Inflammatory macrophage treated with lipopolysaccharide for 4 hours (primary cell): Measurements from ENCODE around the gene GRAMD4.

Experiments
- DNase-seq: peaks from one replicate; pipeline ENCODE4 v3.0.0-alpha.2; 2020

Gene GRAMD4

DNA sequence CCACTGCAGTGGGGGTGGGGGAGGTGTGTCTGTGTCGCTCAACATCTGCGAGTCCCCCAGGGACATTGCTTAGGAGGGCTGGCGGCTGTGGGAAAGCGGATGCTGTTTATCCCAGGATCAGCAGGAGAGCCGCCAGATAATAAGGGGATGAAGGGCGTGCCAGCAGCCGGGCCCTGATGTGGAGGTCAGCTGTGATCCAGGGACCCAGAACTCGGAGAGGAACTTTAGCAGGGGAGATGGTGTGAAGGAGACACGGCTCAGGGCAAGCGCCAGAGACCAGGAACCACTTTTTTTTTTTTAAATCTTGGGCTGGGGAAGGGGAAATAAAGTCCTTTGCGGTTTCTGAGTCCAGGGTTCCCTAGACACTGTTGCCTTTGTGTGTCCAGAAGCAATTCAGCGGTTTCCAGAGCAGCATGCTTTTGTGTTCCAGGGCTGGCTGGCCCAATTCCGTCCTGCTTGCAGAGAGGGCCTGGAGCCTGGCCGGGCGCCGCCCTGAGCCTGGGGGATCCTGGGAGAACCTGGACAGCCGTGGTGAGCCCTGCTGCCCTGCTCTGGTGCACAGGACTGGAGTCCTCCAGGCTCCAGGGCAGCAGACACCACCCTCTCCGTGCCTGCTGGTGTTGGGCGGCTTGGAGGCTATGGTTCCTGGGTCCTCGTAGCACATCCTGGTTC, at the start of gene GRAMD4:
GRAMD4 (plus strand) TSS at position 557 of the 672 bp plus-strand sequence. CDS start 6,414 bp downstream, outside the sequence.
- no peak for DNase-seq

- no peak for DNase-seq
Measured at GRCh38 chr22:46571642-46572250, 48.4 kb upstream of the GRAMD4 start.

- no peak for DNase-seq
Measured at GRCh38 chr22:46572911-46573780, 47.0 kb upstream of the GRAMD4 start.

DNA sequence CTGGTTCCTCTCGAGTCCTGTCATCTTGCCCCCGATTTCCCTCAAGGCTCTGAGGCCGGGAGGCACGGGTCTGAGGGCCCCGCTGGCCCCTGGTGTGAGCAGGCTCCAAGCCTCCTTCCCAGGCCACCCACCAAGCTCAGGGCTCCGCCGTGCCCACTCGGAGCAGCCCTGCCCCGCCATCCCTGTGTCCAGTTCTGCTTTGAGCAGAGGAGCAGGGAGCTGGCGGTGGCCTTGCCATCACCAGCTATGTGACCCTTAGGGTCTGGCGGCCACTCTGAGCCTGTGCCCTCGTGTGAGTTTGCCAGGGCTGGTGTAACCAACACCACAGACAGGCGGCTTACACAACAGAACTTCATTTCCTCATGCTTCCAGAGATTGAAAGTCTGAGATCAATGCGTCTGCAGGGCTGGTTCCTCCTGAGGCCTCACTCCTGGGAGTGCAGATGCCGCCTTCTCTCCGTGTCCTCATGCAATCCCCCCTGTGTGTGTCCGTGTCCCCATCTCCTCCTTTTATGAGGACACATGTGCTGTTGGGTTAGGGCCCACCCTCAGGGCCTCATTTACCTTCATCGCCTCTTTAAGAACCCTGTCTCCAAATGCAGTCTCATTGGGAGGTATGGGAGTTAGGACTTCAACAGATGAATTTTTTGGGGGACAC, 46.3 kb upstream of the GRAMD4 start:
- DNase-seq = peak; percentile 82

DNA sequence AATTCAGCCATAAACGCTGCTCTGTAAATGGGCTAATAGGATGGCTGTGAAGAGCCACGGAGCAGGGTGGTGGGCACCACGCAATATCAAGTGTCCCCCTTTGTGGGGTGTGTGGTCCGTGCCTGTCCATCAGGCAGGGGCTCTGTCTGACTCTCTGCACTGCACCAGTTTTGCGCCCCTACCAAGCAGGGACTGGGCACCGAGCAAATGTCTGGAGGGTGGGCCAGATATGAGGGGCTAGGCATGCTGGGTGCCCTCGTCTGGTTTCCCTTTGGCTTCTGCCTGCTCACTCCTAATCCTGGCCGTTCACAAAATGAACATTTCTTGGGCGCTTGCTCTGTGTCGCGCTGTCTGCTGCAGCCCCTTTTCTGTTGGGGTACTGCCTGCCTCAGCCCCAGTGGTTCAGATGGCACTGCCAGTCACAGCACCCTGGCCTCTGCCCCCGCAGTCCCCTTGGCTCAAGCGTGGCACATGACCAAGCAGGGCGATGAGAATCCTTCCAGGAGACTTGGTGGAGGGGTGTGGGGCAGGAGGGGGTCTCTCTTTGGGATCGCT, 45.7 kb upstream of the GRAMD4 start:
- DNase-seq = no peak

DNA sequence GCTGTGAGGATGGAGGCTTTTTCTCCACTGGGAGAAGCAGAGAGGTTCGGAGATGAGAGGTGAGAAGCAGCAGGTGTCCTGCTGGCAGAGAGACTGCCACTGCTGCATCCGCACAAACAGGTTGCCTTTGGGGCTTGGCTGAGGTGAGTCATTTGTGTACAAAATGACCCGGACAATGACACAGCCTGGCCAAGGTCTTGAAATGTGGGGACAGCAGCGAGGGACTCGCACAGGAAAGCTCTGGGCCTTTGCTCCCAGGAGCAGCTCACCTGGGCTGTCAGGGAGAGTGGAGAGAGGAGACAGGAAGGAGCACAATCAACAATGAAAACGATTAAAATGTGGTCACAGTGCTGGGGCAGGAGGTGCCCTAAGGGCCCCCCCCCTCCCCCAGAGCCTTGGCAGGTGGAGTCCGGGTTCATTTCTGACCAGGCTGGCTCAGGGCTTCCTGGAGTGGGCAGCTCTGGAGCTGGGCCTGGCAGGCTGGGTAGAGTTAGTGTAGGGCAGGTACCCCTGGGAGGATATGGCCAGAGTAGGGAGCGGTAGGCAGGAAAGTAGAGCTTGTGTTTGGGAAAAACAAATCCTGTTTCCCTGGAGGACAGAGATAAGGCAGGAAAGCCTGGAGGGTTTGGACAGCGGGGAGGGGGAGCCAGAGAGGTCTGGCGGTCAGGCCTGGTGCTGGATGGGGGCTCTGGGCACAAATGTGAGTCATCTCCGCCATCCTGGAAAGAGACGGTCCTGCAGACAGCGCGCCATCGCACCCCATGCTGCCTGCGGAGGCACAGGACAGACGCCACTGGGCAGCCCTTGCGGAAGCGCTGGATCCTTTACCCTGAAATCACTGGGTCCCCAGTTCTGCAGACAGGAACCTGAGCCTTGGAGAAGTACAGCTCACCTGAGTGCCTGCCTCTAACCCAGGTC, 44.9 kb upstream of the GRAMD4 start:
- no peak for DNase-seq

DNA sequence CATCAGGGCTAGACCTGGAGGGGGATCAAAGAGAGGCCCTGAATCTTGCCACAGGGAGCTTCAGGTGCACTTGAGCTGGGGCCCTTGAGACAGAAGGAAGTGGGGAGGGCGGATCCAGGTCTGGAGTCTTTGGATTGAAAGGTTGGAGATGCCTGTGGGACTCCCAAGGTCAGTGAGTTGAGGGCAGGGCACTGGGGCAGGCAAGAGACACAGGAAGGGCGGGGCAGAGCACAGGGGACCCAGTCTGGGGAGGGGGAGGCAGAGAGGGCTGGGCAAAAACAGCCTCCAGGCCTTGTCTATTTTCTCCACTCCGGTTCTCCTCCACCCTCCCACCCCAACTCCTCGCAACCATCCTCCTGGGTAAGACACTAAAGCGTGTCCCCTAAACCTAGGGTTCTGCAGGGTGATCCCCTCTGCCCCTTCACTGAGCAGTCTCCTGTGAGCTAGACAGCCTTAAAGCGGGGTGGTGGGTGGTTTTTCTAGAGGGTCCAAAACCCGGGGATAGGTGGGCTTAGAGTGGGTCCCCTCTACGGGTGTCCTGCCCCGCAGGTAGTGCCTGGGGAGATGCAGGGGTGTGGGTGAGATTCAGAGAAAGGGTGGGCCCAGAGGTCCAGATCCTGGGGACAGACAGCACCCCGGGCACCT, 44.2 kb upstream of the GRAMD4 start:
- no peak for DNase-seq

DNA sequence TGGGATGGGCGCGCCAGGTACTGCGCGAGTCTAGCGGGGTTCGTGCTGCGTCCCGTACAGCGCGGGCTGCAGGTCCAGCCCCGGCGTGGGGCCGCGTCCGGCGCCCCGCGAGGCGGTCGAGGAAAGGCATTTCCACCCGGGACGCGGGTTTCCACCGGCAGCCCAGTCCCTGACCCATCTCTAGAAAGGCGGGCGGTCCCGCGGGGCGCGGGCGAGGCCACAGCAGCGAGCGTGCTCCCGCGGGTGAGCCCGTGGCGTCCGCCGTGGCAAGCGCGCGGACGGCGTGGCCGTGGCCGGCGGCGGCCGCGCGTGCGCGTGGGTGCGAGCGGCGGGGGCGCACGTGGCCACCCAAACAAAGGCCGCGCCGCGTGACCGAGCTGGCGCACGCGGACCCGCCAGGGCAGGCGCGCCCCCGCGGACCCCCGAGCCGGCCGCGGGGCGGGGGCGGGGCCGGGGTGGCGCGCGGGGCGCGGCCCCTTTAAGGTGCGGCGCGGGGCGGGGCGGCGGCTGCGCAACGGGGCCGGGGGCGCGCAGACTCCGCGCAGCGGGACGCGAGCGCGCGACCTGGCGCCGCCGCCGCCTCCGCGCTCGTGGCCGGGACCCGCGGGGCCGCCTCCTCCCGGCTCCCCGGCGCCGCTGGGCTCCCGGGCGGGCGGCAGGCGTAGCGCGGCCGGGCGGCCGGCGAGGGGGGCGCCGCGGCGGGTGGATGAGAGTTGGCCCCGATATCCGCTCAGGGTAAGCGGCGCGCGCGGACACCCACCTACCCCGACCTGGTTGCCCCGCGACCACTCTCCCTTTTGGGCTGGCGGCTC, 43.4 kb upstream of the GRAMD4 start:
- DNase-seq = peak; percentile 49

- DNase-seq = no peak
Measured at GRCh38 chr22:46577368-46578249, 42.6 kb upstream of the GRAMD4 start.

DNA sequence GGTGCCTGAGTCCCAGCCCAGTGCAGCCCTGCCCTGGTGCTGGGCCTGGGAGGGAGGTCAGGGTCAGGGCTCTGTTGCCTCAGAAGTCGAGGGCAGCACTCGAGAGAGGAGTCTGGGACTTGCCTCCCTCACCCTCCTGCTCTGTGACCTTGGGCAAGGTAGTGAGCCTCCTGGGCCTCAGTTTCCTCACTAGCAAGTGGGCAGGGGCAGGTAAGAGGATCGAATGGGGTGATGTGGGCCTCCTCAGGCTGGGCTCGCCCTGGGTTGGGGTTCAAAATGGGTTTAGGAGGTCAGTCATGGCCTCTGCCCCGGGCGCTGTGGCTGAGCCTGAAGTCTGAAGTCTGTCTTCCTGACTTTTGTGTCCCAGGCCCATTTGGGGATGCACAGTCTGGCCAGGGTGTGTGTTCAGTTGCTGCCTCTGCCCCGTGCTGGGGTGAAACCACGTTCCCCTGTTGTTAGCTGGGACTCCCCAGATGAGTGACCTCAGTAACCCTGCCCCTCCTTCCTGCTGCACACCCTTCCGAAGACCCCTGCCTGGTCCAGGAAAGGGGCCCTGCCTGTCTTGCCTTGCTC, 41.8 kb upstream of the GRAMD4 start:
- no peak for DNase-seq

DNA sequence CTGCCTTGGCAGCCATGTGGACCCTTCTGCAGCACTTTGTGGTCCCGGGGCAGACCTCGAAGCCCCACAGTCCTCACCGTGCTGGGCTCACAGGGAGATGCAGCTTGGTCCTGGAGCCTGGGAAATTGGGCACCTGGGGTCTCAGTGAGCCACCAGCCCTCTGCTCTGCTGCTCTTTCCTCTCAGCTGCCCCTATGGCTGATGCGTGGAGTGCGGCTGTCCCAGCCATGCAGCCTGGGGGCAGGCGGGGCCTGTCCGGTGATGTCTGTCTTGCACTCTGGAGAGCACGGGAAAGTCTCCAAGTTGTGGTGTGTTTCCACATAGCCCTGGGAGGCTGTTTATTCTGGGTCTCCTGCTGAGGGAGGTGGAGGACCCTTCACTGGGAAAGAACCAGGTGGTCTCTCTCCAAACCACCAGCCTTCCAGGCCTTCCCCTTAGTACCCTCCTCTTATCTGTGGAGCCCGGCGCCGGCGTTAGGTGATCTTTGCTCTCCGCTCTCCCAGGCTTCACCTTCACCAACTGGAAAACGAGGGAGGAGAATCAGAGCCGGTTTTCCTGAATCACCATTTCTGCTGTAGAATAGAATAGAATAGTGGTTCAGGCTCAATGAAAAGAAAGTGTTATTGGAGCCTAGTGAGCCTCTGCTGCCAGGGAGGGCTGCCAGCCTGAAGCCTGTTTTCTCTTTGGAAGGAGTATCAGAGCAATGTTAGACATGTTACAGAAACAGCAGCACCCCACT, 41.2 kb upstream of the GRAMD4 start:
- no peak for DNase-seq

- DNase-seq = no peak
Measured at GRCh38 chr22:46579751-46580449, 40.3 kb upstream of the GRAMD4 start.

GRCh38 chr22:46580940-46581537, 39.1 kb upstream of the GRAMD4 start:
- DNase-seq = no peak

DNA sequence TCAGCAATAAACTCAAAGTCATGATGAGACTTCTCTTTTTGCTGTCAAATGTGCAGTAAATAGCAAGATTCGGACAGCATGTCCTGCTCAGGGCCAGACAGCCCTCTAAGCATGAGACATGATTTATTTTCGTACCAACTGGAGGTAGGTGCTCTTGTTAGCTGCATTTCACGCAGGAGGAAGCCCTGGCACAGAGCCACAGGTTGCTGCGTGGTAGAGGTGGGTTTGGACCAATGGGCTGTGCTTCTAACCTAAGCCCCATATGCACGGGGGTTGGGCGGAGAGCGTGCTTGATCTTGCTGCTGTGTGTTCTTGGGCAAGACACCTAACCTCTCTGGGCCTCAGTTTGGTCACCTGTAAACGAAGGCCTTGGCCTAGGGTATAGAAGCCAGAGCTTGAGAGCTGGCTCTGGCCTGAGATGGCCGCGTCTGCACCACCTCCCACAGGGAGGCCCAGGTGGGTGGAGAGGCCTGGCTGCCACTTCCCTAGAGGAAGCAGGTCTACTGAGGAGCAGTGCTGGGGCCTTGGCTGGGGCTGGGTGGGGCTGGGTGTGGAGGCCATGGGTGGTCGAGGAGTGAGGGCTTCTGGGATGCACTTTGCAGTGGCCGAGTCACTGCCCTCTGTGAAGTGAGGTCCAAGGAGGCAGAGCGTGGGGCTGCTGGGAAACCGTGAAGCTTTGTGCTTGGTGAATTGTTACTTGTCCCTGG, 38.5 kb upstream of the GRAMD4 start:
- DNase-seq = no peak

DNA sequence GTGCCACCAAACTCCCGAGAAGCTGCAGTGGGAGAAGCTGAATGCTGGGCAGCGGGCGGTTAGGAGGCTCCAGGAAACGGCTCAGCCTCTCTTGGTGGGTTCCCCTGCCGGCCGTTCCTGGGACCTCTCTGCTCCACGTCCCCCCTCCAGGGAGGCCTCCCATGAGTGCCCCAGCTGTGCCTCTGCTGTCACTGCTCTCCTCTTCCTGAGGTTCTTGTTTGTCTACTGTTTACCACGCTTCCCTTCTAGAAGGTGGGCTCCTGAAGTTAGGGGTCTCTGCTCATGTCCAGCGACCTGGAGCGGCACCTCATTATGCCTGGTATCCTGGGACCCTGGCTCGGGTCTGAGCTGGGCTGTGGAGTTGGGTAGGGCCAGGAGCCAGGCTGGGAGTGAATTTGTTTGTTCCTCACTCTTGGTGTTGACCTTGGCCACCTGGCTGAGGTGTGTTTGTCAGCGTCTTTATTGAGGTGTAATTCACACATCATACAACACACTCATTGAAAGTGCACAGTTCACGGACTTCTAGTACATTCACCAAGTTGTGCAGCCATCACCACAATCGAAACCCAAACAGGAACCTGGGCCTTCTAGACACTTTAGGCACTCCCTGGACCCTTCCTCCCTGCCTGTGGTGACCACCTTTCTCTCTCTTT, 37.8 kb upstream of the GRAMD4 start:
- no peak for DNase-seq

DNA sequence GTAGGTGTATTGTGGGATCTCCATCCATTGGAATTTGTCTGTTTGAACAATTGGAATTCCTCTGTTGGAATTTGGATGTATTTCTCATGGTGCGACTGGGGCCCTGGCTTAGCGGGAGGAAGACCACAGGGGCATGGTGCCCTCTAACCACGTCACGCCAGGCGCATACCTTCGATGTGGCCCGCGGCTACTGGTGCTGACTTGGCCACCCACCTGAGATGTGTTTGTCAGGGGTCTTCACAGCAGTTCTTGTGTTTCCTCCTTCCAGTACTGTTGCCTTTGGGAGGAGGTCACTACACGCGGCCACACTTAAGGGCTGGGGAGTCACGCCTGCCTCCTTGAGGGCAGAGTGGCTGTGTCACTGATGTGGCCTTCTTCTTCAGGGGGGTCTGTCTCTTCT, 36.6 kb upstream of the GRAMD4 start:
- DNase-seq = no peak
